ENCODE results near the gene TGFBRAP1. TPM values are rescaled to one million over a fixed set of nuclear protein-coding genes. Genes with fewer than 3 reads are reported as not detected.
A peak's percentile ranks its signal among the peaks of the same experiment; 100 is the strongest.

The TGFBRAP1 gene
- total and polyA plus RNA-seq, 2 donors from 2014 or later, result 6.7 to 25.8 TPM

GRCh38 chr2:105325389-105325963, 4.1 kb downstream of the TGFBRAP1 start:
- H3K27me3 ChIP-seq (ENCODE audit: control insufficient read depth, insufficient read depth, low read length), result no peaks in the 10 kb centered on the region
- peak overlapping the region in 1 of 2 donors; percentile 23 for H3K27ac ChIP-seq (ENCODE audit: low read depth in 2 of 2, low read length in 2 of 2)
- peaks cover 0 to 17% (median 14%) of the 10 kb centered on the region in 3 donors for H3K4me1 ChIP-seq (ENCODE audit: control insufficient read depth in 2 of 3, insufficient read depth in 2 of 3, low read depth in 1 of 3, low read length in 3 of 3)
- intact Hi-C loops (cut with DNase I), result no loop called here
- TF ChIP-seq CTCF (IDR thresholded peaks at IDR 0.05; ENCODE audit: borderline replicate concordance, extremely low read depth, insufficient read depth), result no peak
- H3K9ac ChIP-seq (ENCODE audit: low read length in 3 of 3), result no peak overlapping the region
- FAIRE-seq (no peak), DNase-seq (no peak)
- no peak overlapping the region for H3K4me3 ChIP-seq (ENCODE audit: low read length in 3 of 3)
- no peaks in the 10 kb centered on the region for H3K9me3 ChIP-seq (ENCODE audit: control insufficient read depth in 2 of 3, insufficient read depth in 1 of 3, low read length in 3 of 3)
- peaks cover 0 to 3% (median 0%) of the 10 kb centered on the region in 3 donors for H3K36me3 ChIP-seq (ENCODE audit: control insufficient read depth in 2 of 3, insufficient read depth in 3 of 3, low read length in 3 of 3)

- FAIRE-seq (no peak), DNase-seq (no peak)
- Histone ChIP-seq H3K27me3 (ENCODE audit: control insufficient read depth, insufficient read depth, low read length) (no peaks in the 10 kb centered on the region), H3K4me3 (ENCODE audit: low read length in 3 of 3) (no peak overlapping the region), H3K4me1 (ENCODE audit: control insufficient read depth in 2 of 3, insufficient read depth in 2 of 3, low read depth in 1 of 3, low read length in 3 of 3) (peaks cover 0 to 14% (median 13%) of the 10 kb centered on the region in 3 donors), H3K9ac (ENCODE audit: low read length in 3 of 3) (no peak overlapping the region), H3K27ac (ENCODE audit: low read depth in 2 of 2, low read length in 2 of 2) (no peak overlapping the region), H3K9me3 (ENCODE audit: control insufficient read depth in 2 of 3, insufficient read depth in 1 of 3, low read length in 3 of 3) (no peaks in the 10 kb centered on the region), H3K36me3 (ENCODE audit: control insufficient read depth in 2 of 3, insufficient read depth in 3 of 3, low read length in 3 of 3) (peaks cover 0 to 3% (median 0%) of the 10 kb centered on the region in 3 donors)
- TF ChIP-seq CTCF (IDR thresholded peaks at IDR 0.05; ENCODE audit: borderline replicate concordance, extremely low read depth, insufficient read depth), result no peak
- intact Hi-C loops (cut with DNase I), result no loop called here
These were observed 4.8 kb downstream of the TGFBRAP1 start for GRCh38 chr2:105324732-105325131.

- H3K27ac ChIP-seq (ENCODE audit: low read depth in 2 of 2, low read length in 2 of 2), result no peak overlapping the region
- H3K36me3 ChIP-seq (ENCODE audit: control insufficient read depth in 2 of 3, insufficient read depth in 3 of 3, low read length in 3 of 3), result peaks cover 0 to 3% (median 0%) of the 10 kb centered on the region in 3 donors
- TF ChIP-seq CTCF (IDR thresholded peaks at IDR 0.05; ENCODE audit: borderline replicate concordance, extremely low read depth, insufficient read depth), result no peak
- no peaks in the 10 kb centered on the region for H3K27me3 ChIP-seq (ENCODE audit: control insufficient read depth, insufficient read depth, low read length)
- H3K4me3 ChIP-seq (ENCODE audit: low read length in 3 of 3), result no peak overlapping the region
- H3K4me1 ChIP-seq (ENCODE audit: control insufficient read depth in 2 of 3, insufficient read depth in 2 of 3, low read depth in 1 of 3, low read length in 3 of 3), result peaks cover 0 to 14% (median 13%) of the 10 kb centered on the region in 3 donors
- H3K9me3 ChIP-seq (ENCODE audit: control insufficient read depth in 2 of 3, insufficient read depth in 1 of 3, low read length in 3 of 3), result no peaks in the 10 kb centered on the region
- intact Hi-C loops (cut with DNase I), result no loop called here
- H3K9ac ChIP-seq (ENCODE audit: low read length in 3 of 3), result no peak overlapping the region
- FAIRE-seq (no peak), DNase-seq (no peak)
These were observed 5.4 kb downstream of the TGFBRAP1 start for GRCh38 chr2:105324101-105324500.

- H3K9ac ChIP-seq (ENCODE audit: low read length in 3 of 3), result no peak overlapping the region
- no peaks in the 10 kb centered on the region for H3K9me3 ChIP-seq (ENCODE audit: control insufficient read depth in 2 of 3, insufficient read depth in 1 of 3, low read length in 3 of 3)
- DNase-seq, result no peak
- peaks cover 0 to 3% (median 0%) of the 10 kb centered on the region in 3 donors for H3K36me3 ChIP-seq (ENCODE audit: control insufficient read depth in 2 of 3, insufficient read depth in 3 of 3, low read length in 3 of 3)
- intact Hi-C loops (cut with DNase I), result no loop called here
- H3K4me3 ChIP-seq (ENCODE audit: low read length in 3 of 3), result no peak overlapping the region
- H3K27me3 ChIP-seq (ENCODE audit: control insufficient read depth, insufficient read depth, low read length), result no peaks in the 10 kb centered on the region
- H3K4me1 ChIP-seq (ENCODE audit: control insufficient read depth in 2 of 3, insufficient read depth in 2 of 3, low read depth in 1 of 3, low read length in 3 of 3), result peaks cover 0 to 7% (median 5%) of the 10 kb centered on the region in 3 donors
- FAIRE-seq, result no peak
- no peak overlapping the region for H3K27ac ChIP-seq (ENCODE audit: low read depth in 2 of 2, low read length in 2 of 2)
- TF ChIP-seq CTCF (IDR thresholded peaks at IDR 0.05; ENCODE audit: borderline replicate concordance, extremely low read depth, insufficient read depth), result no peak
These were observed 6.4 kb downstream of the TGFBRAP1 start for GRCh38 chr2:105323111-105323510.
